GM19193 (cell line): ENCODE measurements around the gene CDCA3.

Source experiments
- POLR2A ChIP-seq: IDR thresholded peaks from 4 replicates; pipeline ENCODE4 v1.6.1; 2011; ENCODE audit not compliant: insufficient read depth, insufficient read length; ENCODE audit errors: extremely low read depth

CDCA3 gene

GRCh38 chr12:6819106-6820030 lies 31.7 kb downstream of the CDCA3 start:
- TF ChIP-seq POLR2A, result no peak

- no peak for TF ChIP-seq POLR2A
Measured at GRCh38 chr12:6818645-6819044, 32.4 kb downstream of the CDCA3 start.

DNA sequence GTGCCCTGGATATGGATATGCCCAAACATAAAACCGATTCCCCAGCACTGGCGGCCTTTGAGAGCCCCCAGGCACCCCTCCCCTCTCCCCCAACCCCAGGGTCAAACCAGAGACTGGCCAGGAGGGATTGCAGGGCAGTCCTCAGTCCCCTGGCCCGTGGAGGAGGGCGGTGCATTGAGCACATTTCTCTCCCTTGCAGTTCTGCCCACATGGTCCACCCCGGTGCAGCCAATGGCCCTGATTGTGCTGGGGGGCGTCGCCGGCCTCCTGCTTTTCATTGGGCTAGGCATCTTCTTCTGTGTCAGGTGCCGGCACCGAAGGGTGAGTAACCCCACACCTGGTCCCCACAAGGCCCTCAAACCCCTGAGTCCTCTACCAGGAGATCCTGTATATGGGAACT lies 32.9 kb downstream of the CDCA3 start:
- no peak for TF ChIP-seq POLR2A

DNA sequence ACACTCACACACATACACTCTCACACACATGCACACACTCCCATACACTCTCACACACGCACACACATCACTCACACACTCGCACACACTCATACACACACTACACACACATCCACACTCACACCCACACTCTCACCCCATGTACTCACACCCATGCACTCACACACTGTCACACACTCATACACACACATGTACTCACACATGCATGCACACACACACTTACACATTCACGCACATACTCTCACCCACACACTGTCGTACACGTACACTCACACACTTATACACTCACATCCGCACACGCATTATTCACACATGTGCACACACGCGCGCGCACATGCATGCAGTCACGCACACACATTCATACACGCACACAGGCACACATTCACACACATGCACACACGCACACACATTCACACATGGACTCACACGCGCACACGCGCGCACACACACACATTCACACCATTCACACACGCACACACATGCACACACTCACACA lies 33.4 kb downstream of the CDCA3 start:
- no peak for TF ChIP-seq POLR2A

- TF ChIP-seq POLR2A, result no peak
Measured at GRCh38 chr12:6817098-6817497, 34.0 kb downstream of the CDCA3 start.

GRCh38 chr12:6816598-6816997 lies 34.5 kb downstream of the CDCA3 start:
- TF ChIP-seq POLR2A, result no peak

DNA sequence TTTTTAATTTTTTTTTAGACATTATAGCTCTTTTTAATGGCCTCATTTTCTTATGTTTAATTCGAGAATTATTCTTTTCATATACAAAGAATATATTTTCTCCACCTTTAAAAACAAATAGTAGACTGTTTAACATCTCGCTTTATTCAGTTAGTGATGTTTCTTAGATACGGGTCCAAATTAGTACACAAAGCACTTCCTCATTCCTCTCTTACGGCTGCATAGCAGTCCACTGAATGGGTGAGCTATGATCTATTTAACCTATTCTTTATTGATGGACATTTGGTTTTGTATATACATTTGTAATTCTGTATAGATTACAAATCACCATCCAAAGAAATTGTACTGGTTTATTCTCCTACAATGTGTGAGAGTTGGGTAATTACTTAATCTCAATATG lies 37.7 kb downstream of the CDCA3 start:
- no peak for TF ChIP-seq POLR2A

DNA sequence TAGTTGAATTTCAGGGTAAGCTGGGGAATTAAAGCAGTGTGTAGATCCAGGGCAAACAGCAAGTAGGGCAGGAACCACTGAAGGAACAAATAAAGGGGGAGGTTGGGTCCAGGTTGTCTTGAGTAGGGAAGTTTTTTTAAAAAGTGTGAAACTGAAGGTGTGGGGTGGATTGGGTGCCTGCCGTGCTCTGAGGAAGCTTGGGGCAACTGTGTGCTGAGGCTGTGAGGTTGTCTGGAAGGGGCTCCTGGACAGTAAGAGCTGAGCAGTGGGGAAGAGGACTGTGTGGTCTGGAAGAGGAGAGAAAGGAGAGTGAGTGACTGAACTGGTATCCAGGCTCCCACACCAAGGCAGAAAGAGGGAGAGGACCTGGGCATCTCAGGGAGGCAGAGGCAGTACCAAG lies 40.3 kb downstream of the CDCA3 start:
- no peak for TF ChIP-seq POLR2A

DNA sequence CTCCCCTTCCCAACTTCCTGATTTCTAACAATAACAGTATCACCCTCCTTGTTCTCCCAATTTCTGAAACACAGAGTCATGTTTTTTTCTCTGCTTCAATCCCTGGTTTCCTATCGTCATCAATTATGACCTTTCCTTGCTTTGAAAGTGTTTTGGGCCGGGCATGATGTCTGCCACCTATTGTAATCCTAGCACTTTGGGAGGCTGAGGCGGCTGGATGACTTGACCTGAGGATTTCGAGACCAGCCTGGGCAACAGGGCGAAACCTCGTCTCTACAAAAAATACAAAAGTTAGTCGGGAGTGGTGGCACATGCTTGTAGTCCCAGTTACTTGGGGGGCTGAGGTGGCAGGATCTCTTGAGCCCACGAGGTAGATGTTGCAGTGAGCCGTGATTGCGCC lies 42.0 kb downstream of the CDCA3 start:
- no peak for TF ChIP-seq POLR2A

- TF ChIP-seq POLR2A, result no peak
Measured at GRCh38 chr12:6807170-6807569, 43.9 kb downstream of the CDCA3 start.

DNA sequence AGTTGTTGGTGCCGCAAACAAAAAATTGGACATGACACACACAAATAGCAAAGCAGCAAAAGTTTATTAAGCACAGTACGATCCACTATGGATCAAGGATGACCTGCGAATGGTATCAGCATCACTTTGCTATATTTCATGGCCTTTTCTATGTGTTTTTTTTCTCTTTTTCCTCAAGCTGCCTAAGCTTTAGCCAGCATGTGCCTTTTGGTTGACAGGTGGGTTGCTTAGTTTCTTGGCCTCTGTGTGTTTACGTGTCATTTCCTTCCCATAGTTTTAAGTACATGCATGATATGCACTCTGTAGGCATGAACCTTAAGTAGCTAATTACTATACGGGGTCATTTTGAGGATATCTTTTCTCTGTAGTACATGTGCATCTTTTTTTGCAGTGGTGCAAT lies 51.9 kb downstream of the CDCA3 start:
- TF ChIP-seq POLR2A, result no peak
